H9 (cell line): ENCODE data around the gene METTL22. TPM values are rescaled to one million over a fixed set of nuclear protein-coding genes. Genes with fewer than 3 reads are reported as not detected.

Experiments
- DNase-seq: peaks from one replicate; pipeline ENCODE4 v3.0.0-alpha.2; 2017
- H2AFZ ChIP-seq: one replicate; pipeline ENCODE4 v1.6.1; 2013; ENCODE audit warnings: mild to moderate bottlenecking, low read length, control low read depth, moderate library complexity
- H2AK5ac ChIP-seq: 2 replicates; pipeline ENCODE4 v1.6.1; 2013; ENCODE audit warnings: low read length, control low read depth, mixed read lengths; ENCODE audit not compliant: insufficient read length
- H2BK120ac ChIP-seq: one replicate; pipeline ENCODE4 v1.6.1; 2013; ENCODE audit warnings: low read depth, mild to moderate bottlenecking, low read length, control low read depth, inconsistent platforms; ENCODE audit not compliant: poor library complexity, severe bottlenecking
- H2BK12ac ChIP-seq: 2 replicates; pipeline ENCODE4 v1.6.1; 2013; ENCODE audit warnings: low read length, control low read depth, mixed read lengths, low read depth; ENCODE audit not compliant: insufficient read length
- H2BK15ac ChIP-seq: 2 replicates; pipeline ENCODE4 v1.6.1; 2013; ENCODE audit warnings: low read depth, low read length, control low read depth
- H2BK20ac ChIP-seq: one replicate; pipeline ENCODE4 v1.6.1; 2013; ENCODE audit warnings: low read depth, mild to moderate bottlenecking, low read length, control low read depth, inconsistent platforms; ENCODE audit not compliant: poor library complexity, severe bottlenecking
- H2BK5ac ChIP-seq: 2 replicates; pipeline ENCODE4 v1.6.1; 2013; ENCODE audit warnings: low read length, control low read depth, mixed read lengths; ENCODE audit not compliant: insufficient read length
- H3K14ac ChIP-seq: 2 replicates; pipeline ENCODE4 v1.6.1; 2013; ENCODE audit warnings: low read length, control low read depth; ENCODE audit not compliant: insufficient read depth
- H3K18ac ChIP-seq: 2 replicates; pipeline ENCODE4 v1.6.1; 2013; ENCODE audit warnings: low read depth, mild to moderate bottlenecking, mixed read lengths, low read length, control low read depth; ENCODE audit not compliant: insufficient read length
- H3K23ac ChIP-seq: 2 replicates; pipeline ENCODE4 v1.6.1; 2013; ENCODE audit warnings: low read length, control low read depth, mixed read lengths, low read depth; ENCODE audit not compliant: insufficient read length
- H3K23me2 ChIP-seq: 2 replicates; pipeline ENCODE4 v1.6.1; 2013; ENCODE audit warnings: low read depth, mild to moderate bottlenecking, mixed read lengths, low read length, control low read depth; ENCODE audit not compliant: insufficient read length, poor library complexity, severe bottlenecking
- H3K27ac ChIP-seq: 2 replicates; pipeline ENCODE4 v1.5.1; 2013; ENCODE audit warnings: low read length, control low read depth, mixed read lengths, low read depth; ENCODE audit not compliant: insufficient read length
- H3K27me3 ChIP-seq: 2 replicates; pipeline ENCODE4 v1.6.1; 2013; ENCODE audit warnings: low read length, control low read depth, inconsistent platforms; ENCODE audit not compliant: insufficient read depth
- H3K4ac ChIP-seq: 2 replicates; pipeline ENCODE4 v1.6.1; 2013; ENCODE audit warnings: low read depth, mild to moderate bottlenecking, control low read depth, inconsistent platforms, low read length, moderate library complexity
- H3K4me1 ChIP-seq: 2 replicates; pipeline ENCODE4 v1.6.1; 2013; ENCODE audit warnings: low read length, control low read depth, inconsistent platforms; ENCODE audit not compliant: insufficient read depth
- H3K4me2 ChIP-seq: 2 replicates; pipeline ENCODE4 v1.6.1; 2013; ENCODE audit warnings: low read length, control low read depth, mixed read lengths; ENCODE audit not compliant: insufficient read length, insufficient read depth
- H3K56ac ChIP-seq: 2 replicates; pipeline ENCODE4 v1.6.1; 2013; ENCODE audit warnings: low read depth, mild to moderate bottlenecking, mixed read lengths, low read length, control low read depth; ENCODE audit not compliant: insufficient read length
- H3K79me1 ChIP-seq: 2 replicates; pipeline ENCODE4 v1.6.1; 2013; ENCODE audit warnings: low read depth, mild to moderate bottlenecking, moderate library complexity, low read length, control low read depth, inconsistent platforms; ENCODE audit not compliant: insufficient read depth, poor library complexity, severe bottlenecking
- H3K79me2 ChIP-seq: 2 replicates; pipeline ENCODE4 v1.6.1; 2013; ENCODE audit warnings: low read length, control low read depth, inconsistent platforms; ENCODE audit not compliant: insufficient read depth
- H3K9ac ChIP-seq: 2 replicates; pipeline ENCODE4 v1.6.1; 2013; ENCODE audit warnings: low read length, control low read depth, mixed read lengths; ENCODE audit not compliant: insufficient read length; ENCODE audit errors: extremely low read depth
- H3K9me3 ChIP-seq: one replicate; pipeline ENCODE4 v1.6.1; 2013; ENCODE audit warnings: low read depth, low read length, inconsistent platforms; ENCODE audit not compliant: control insufficient read depth
- H3T11ph ChIP-seq: one replicate; pipeline ENCODE4 v1.6.1; 2013; ENCODE audit warnings: mild to moderate bottlenecking, low read length, control low read depth, inconsistent platforms
- H4K20me1 ChIP-seq: one replicate; pipeline ENCODE4 v1.6.1; 2013; ENCODE audit not compliant: control insufficient read depth, insufficient read length, insufficient read depth
- H4K5ac ChIP-seq: 2 replicates; pipeline ENCODE4 v1.6.1; 2013; ENCODE audit warnings: low read depth, mild to moderate bottlenecking, mixed read lengths, low read length, control low read depth; ENCODE audit not compliant: insufficient read length
- H4K8ac ChIP-seq: replicated peaks from 2 replicates; pipeline ENCODE4 v1.6.1; 2013; ENCODE audit warnings: low read length, control low read depth, mixed read lengths, low read depth; ENCODE audit not compliant: insufficient read length
- H4K91ac ChIP-seq: 2 replicates; pipeline ENCODE4 v1.6.1; 2013; ENCODE audit warnings: low read depth, mild to moderate bottlenecking, moderate library complexity, mixed read lengths, low read length, control low read depth; ENCODE audit not compliant: insufficient read length
- H3K27ac Mint-ChIP-seq, 3 experiments: 2 replicates in 2 of 3; 3 replicates in 1 of 3; pipeline ENCODE4 v1.8.0; 2020 to 2021; ENCODE audit warnings: mixed read lengths in 3 of 3, mild to moderate bottlenecking in 1 of 3, moderate library complexity in 1 of 3
- H3K27me3 Mint-ChIP-seq: 2 replicates; pipeline ENCODE4 v1.8.0; 2021; ENCODE audit warnings: low read depth, mild to moderate bottlenecking, moderate library complexity, mixed read lengths
- H3K36me3 Mint-ChIP-seq, 3 experiments: 2 replicates in 2 of 3; 3 replicates in 1 of 3; pipeline ENCODE4 v1.8.0; 2020 to 2021; ENCODE audit warnings: low read depth in 3 of 3, mixed read lengths in 3 of 3; ENCODE audit not compliant: insufficient read depth in 1 of 3
- H3K4me1 Mint-ChIP-seq, 2 experiments: 2 replicates each; pipeline ENCODE4 v1.8.0; 2020; ENCODE audit warnings: mixed read lengths in 2 of 2
- H3K4me3 Mint-ChIP-seq, 2 experiments: 2 replicates in 1 of 2; 3 replicates in 1 of 2; pipeline ENCODE4 v1.8.0; 2020 to 2021; ENCODE audit warnings: mild to moderate bottlenecking in 2 of 2, mixed read lengths in 2 of 2, moderate library complexity in 1 of 2
- H3K9me3 Mint-ChIP-seq, 2 experiments: 2 replicates in 1 of 2; 3 replicates in 1 of 2; pipeline ENCODE4 v1.8.0; 2020; ENCODE audit warnings: mild to moderate bottlenecking in 2 of 2, mixed read lengths in 2 of 2, moderate library complexity in 1 of 2
- WGBS: extraction: QIAGEN DNeasy Blood & Tissue Kit; methylation state at CpG from one replicate; pipeline ENCODE4 v1.1.7; 2013; ENCODE audit warnings: missing lambda C conversion rate, low lambda C conversion rate, mixed read lengths; ENCODE audit not compliant: insufficient read length; ENCODE audit errors: extremely low coverage; 5-methylcytosine and 5-hydroxymethylcytosine counted together
- total RNA-seq: library from RNA; stranded (reverse); gene quantifications from 2 replicates; pipeline ENCODE4 v1.2.1, GENCODE V29; 2021
- TF ChIP-seq, protein P1 (sequence below): fragments of 200-600 bp; sonication (generic); conservative IDR thresholded peaks from 3 replicates; pipeline ENCODE4 v1.8.0; 2021; ENCODE audit warnings: antibody characterized with exemption, mild to moderate bottlenecking

METTL22 gene
- total RNA-seq, 1 experiment from 2014 or later: 51.9 TPM

DNA sequence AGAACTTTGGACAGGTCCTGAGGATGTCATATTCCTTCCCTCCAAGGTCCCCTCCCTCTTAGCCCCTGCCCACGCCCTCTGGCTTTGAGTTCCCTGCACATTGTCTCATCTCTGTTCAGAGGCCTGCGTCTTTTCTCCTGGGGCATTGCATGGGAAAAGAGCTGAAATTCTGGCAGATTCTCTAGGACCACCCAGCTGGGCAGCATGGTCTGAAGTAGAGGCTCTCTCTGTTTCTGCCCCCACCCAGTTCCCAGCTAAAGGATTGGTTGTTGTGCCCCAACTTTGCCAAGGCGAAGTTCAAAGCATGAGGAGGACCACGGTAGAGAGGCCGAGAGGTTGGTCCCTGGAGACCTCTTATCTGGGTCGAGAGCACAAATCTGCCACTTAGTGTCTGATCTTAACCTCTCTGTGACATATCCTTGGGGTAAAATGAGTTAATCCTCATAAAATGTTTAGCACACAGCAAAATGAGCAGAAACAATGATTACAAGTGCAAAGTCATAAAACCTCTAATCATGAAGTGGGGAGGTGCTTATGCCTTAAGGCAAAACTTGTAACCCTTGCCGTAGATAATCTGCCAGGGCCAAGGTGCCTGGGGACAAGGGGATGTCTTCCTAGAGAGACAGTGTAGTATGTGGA, 55.4 kb downstream of the METTL22 start:
- Mint-ChIP-seq H3K36me3 (peaks cover 0 to 8% (median 2%) of the 10 kb centered on the region in 3 experiments; a peak in 4 of 7 replicates), H3K4me1 (peaks cover 11 to 12% of the 10 kb centered on the region in 2 experiments), H3K27me3 (peaks cover 34% of the 10 kb centered on the region), H3K27ac (no peak overlapping the region), H3K9me3 (peaks cover 4 to 7% of the 10 kb centered on the region in 2 experiments), H3K4me3 (no peak overlapping the region)
- no peak overlapping the region for H4K91ac ChIP-seq
- no peak overlapping the region for H2AFZ ChIP-seq
- H3K14ac ChIP-seq: no peak overlapping the region
- no peak overlapping the region for H3K23ac ChIP-seq
- no peak overlapping the region for H3K27ac ChIP-seq
- no peak overlapping the region for H3K4ac ChIP-seq
- no peak overlapping the region for H3K4me2 ChIP-seq
- no peak overlapping the region for H2AK5ac ChIP-seq
- no peak overlapping the region for H2BK12ac ChIP-seq
- no peaks in the 10 kb centered on the region for H3K79me2 ChIP-seq
- H3K4me1 ChIP-seq: no peaks in the 10 kb centered on the region
- H3K9ac ChIP-seq: no peak overlapping the region
- no peak overlapping the region for H3K18ac ChIP-seq
- H4K20me1 ChIP-seq: no peaks in the 10 kb centered on the region
- whole genome bisulfite sequencing: no CpG with 5 or more reads among the region's 7 CpGs
- no peak overlapping the region for H4K5ac ChIP-seq
- H3K56ac ChIP-seq: no peak overlapping the region
- no peak overlapping the region for H2BK120ac ChIP-seq
- DNase-seq: no peak
- TF ChIP-seq, protein P1, sequence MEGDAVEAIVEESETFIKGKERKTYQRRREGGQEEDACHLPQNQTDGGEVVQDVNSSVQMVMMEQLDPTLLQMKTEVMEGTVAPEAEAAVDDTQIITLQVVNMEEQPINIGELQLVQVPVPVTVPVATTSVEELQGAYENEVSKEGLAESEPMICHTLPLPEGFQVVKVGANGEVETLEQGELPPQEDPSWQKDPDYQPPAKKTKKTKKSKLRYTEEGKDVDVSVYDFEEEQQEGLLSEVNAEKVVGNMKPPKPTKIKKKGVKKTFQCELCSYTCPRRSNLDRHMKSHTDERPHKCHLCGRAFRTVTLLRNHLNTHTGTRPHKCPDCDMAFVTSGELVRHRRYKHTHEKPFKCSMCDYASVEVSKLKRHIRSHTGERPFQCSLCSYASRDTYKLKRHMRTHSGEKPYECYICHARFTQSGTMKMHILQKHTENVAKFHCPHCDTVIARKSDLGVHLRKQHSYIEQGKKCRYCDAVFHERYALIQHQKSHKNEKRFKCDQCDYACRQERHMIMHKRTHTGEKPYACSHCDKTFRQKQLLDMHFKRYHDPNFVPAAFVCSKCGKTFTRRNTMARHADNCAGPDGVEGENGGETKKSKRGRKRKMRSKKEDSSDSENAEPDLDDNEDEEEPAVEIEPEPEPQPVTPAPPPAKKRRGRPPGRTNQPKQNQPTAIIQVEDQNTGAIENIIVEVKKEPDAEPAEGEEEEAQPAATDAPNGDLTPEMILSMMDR: no peak
- no peaks in the 10 kb centered on the region; the same call in 1 of the 2 replicates for H3K27me3 ChIP-seq
- H4K8ac ChIP-seq: no peak overlapping the region
- H2BK5ac ChIP-seq: no peak overlapping the region
- no peak overlapping the region for H3T11ph ChIP-seq
- no peaks in the 10 kb centered on the region for H3K9me3 ChIP-seq
- no peak overlapping the region for H2BK15ac ChIP-seq
- peaks cover 5% of the 10 kb centered on the region for H3K23me2 ChIP-seq
- H2BK20ac ChIP-seq: no peak overlapping the region
- no peaks in the 10 kb centered on the region for H3K79me1 ChIP-seq
